Activated CD8-positive, alpha-beta memory T cell treated with anti-CD3 and anti-CD28 coated beads for 1 hour (primary cell): ENCODE data around the gene MGST1.

Experiments
- DNase-seq, 2 donors: peaks; one replicate each; pipeline ENCODE4 v3.0.0-alpha.2; 2020; ENCODE audit warnings: low read depth in 1 of 2; ENCODE audit errors: extremely low read depth in 1 of 2

MGST1 gene

GRCh38 chr12:16347391-16348298 lies at the start of gene MGST1:
MGST1 (plus strand) TSS chr12:16347645; CDS start chr12:16354253, 6,608 bp downstream.
- no peak for DNase-seq

GRCh38 chr12:16299403-16299802 lies 48.0 kb upstream of the MGST1 start:
- DNase-seq: no peak

GRCh38 chr12:16300122-16300521 lies 47.3 kb upstream of the MGST1 start:
- no peak for DNase-seq

- DNase-seq: no peak
Observed at GRCh38 chr12:16300736-16301135, 46.7 kb upstream of the MGST1 start.

- no peak for DNase-seq
Observed at GRCh38 chr12:16303939-16304338, 43.5 kb upstream of the MGST1 start.

GRCh38 chr12:16307856-16308475 lies 39.5 kb upstream of the MGST1 start:
- DNase-seq: no peak

GRCh38 chr12:16310934-16311333 lies 36.5 kb upstream of the MGST1 start:
- DNase-seq: no peak

- DNase-seq: no peak
Observed at GRCh38 chr12:16323010-16323409, 24.4 kb upstream of the MGST1 start.

- no peak for DNase-seq
Observed at GRCh38 chr12:16323638-16324037, 23.8 kb upstream of the MGST1 start.

GRCh38 chr12:16324272-16324671 lies 23.2 kb upstream of the MGST1 start:
- no peak for DNase-seq

- DNase-seq: no peak
Observed at GRCh38 chr12:16324772-16325171, 22.7 kb upstream of the MGST1 start.

GRCh38 chr12:16325426-16325825 lies 22.0 kb upstream of the MGST1 start:
- no peak for DNase-seq

GRCh38 chr12:16327963-16328362 lies 19.5 kb upstream of the MGST1 start:
- no peak for DNase-seq

- DNase-seq: no peak
Observed at GRCh38 chr12:16329594-16329993, 17.9 kb upstream of the MGST1 start.

- no peak for DNase-seq
Observed at GRCh38 chr12:16330560-16330959, 16.9 kb upstream of the MGST1 start.

- DNase-seq: no peak
Observed at GRCh38 chr12:16331998-16332397, 15.4 kb upstream of the MGST1 start.

- DNase-seq: no peak
Observed at GRCh38 chr12:16335838-16336237, 11.6 kb upstream of the MGST1 start.

GRCh38 chr12:16344269-16344668 lies 3.2 kb upstream of the MGST1 start:
- no peak for DNase-seq

- DNase-seq: no peak
Observed at GRCh38 chr12:16345105-16345504, 2.3 kb upstream of the MGST1 start.

- DNase-seq: no peak
Observed at GRCh38 chr12:16346958-16347357, 487 bp upstream of the MGST1 start.

- no peak for DNase-seq
Observed at GRCh38 chr12:16348435-16349130, 1.1 kb downstream of the MGST1 start.

- DNase-seq: no peak
Observed at GRCh38 chr12:16349131-16349460, 1.7 kb downstream of the MGST1 start.
